H1 (cell line): ENCODE results near the gene PRRG1. TPM values are rescaled to one million over a fixed set of nuclear protein-coding genes. Genes with fewer than 3 reads are reported as not detected.

Source experiments
- CTCF ChIA-PET: fragments of 300-600 bp; sonication (Branson Sonifier 250); formaldehyde crosslinking; loops from one replicate; lab custom pipeline; 2021; ENCODE audit not compliant: partially characterized antibody; lab: Charles Lee
- POLR2A ChIA-PET: fragments of 300-600 bp; sonication (Branson Sonifier 250); formaldehyde crosslinking; loops from one replicate; lab custom pipeline; 2021; ENCODE audit warnings: inconsistent platforms; ENCODE audit not compliant: partially characterized antibody; lab: Charles Lee
- DNase-seq, 2 experiments: peaks; one replicate each; pipeline versions ENCODE4 v3.0.0 to v3.0.0-alpha.2; 2010 to 2022; ENCODE audit warnings: low spot score in 2 of 2, low read depth in 1 of 2, mixed read lengths in 1 of 2
- FAIRE-seq: peaks from 2 replicates; lab custom pipeline; 2011; peaks lifted over from hg19 to GRCh38; lab: Jason Lieb, UNC
- H2AFZ ChIP-seq: 2 replicates; pipeline ENCODE4 v1.8.1; 2012; ENCODE audit warnings: low read length, inconsistent platforms
- H2AK5ac ChIP-seq: 2 replicates; pipeline ENCODE4 v1.6.1; 2013; ENCODE audit warnings: low read depth, low read length
- H2BK120ac ChIP-seq: replicated peaks from 2 replicates; pipeline ENCODE3; 2013; ENCODE audit warnings: low read depth, low read length, inconsistent platforms
- H2BK12ac ChIP-seq: 2 replicates; pipeline ENCODE4 v1.6.1; 2013; ENCODE audit warnings: low read depth, low read length
- H2BK15ac ChIP-seq: 2 replicates; pipeline ENCODE4 v1.6.1; 2013; ENCODE audit warnings: low read length
- H2BK20ac ChIP-seq: 2 replicates; pipeline ENCODE4 v1.6.1; 2013; ENCODE audit warnings: low read length
- H2BK5ac ChIP-seq: 2 replicates; pipeline ENCODE4 v1.6.1; 2013; ENCODE audit warnings: low read depth, low read length
- H3K14ac ChIP-seq: 2 replicates; pipeline ENCODE4 v1.6.1; 2013; ENCODE audit warnings: inconsistent platforms; ENCODE audit not compliant: insufficient read length
- H3K18ac ChIP-seq: 2 replicates; pipeline ENCODE4 v1.6.1; 2013; ENCODE audit warnings: low read length; ENCODE audit errors: extremely low read depth
- H3K23ac ChIP-seq: 2 replicates; pipeline ENCODE4 v1.6.1; 2013; ENCODE audit warnings: inconsistent platforms; ENCODE audit not compliant: insufficient read length
- H3K23me2 ChIP-seq: 2 replicates; pipeline ENCODE4 v1.6.1; 2013; ENCODE audit warnings: low read depth, low read length
- H3K27ac ChIP-seq: 2 replicates; pipeline ENCODE4 v1.6.1; 2011; ENCODE audit warnings: low read depth, low read length, inconsistent platforms
- H3K27me3 ChIP-seq, 4 experiments: replicated peaks in 1 of 4; 1 replicate in 1 of 4; 2 replicates in 3 of 4; pipeline versions ENCODE4 v1.6.1 to v1.8.1; 2011 to 2013; ENCODE audit warnings: low read length in 3 of 4, mild to moderate bottlenecking in 3 of 4, inconsistent platforms in 2 of 4, mixed read lengths in 2 of 4, moderate library complexity in 1 of 4; ENCODE audit not compliant: control insufficient read depth in 3 of 4, insufficient read depth in 3 of 4; ENCODE audit errors: extremely low read depth in 1 of 4
- H3K36me3 ChIP-seq, 4 experiments: 2 replicates each; pipeline versions ENCODE4 v1.6.1 to v1.8.1; 2011 to 2013; ENCODE audit warnings: mild to moderate bottlenecking in 4 of 4, low read length in 3 of 4, moderate library complexity in 2 of 4, control low read depth in 1 of 4, inconsistent platforms in 1 of 4; ENCODE audit not compliant: insufficient read depth in 4 of 4, control insufficient read depth in 2 of 4
- H3K4ac ChIP-seq: replicated peaks from 2 replicates; pipeline ENCODE3; 2013; ENCODE audit warnings: low read length, low read depth, mixed read lengths, inconsistent platforms; ENCODE audit not compliant: insufficient read length
- H3K4me1 ChIP-seq, 4 experiments: replicated peaks in 1 of 4; 1 replicate in 1 of 4; 2 replicates in 3 of 4; pipeline versions ENCODE4 v1.6.1 to v1.8.1; 2011 to 2013; ENCODE audit warnings: low read length in 3 of 4, inconsistent platforms in 2 of 4, mixed read lengths in 1 of 4; ENCODE audit not compliant: insufficient read depth in 4 of 4, control insufficient read depth in 3 of 4
- H3K4me2 ChIP-seq, 2 experiments: 2 replicates each; pipeline versions ENCODE4 v1.6.1 to v1.8.1; 2011 to 2013; ENCODE audit warnings: low read depth in 2 of 2, low read length in 2 of 2, control low read depth in 1 of 2, inconsistent platforms in 1 of 2, mild to moderate bottlenecking in 1 of 2; ENCODE audit not compliant: insufficient read depth in 1 of 2
- H3K4me3 ChIP-seq, 4 experiments: fragments of 200-600, 300-600 bp in 1 of 4; sonication (generic), shearing (Covaris generic), sonication (Bioruptor Twin) in 1 of 4; 2 replicates each; pipeline versions ENCODE4 v1.5.1 to v1.8.1; 2011 to 2016; ENCODE audit warnings: low read length in 4 of 4, low read depth in 3 of 4, control low read depth in 2 of 4, inconsistent platforms in 2 of 4, mild to moderate bottlenecking in 2 of 4, mixed read lengths in 1 of 4, moderate library complexity in 1 of 4; ENCODE audit not compliant: insufficient read depth in 2 of 4; ENCODE audit errors: extremely low read depth in 1 of 4
- H3K56ac ChIP-seq: replicated peaks from 2 replicates; pipeline ENCODE3; 2013; ENCODE audit warnings: low read depth, mild to moderate bottlenecking, mixed read lengths, low read length, inconsistent platforms; ENCODE audit not compliant: insufficient read length
- H3K79me1 ChIP-seq: 2 replicates; pipeline ENCODE4 v1.6.1; 2013; ENCODE audit warnings: low read depth, low read length, control low read depth
- H3K79me2 ChIP-seq, 2 experiments: 2 replicates each; pipeline versions ENCODE4 v1.6.1 to v1.8.1; 2012 to 2013; ENCODE audit warnings: low read length in 2 of 2, mild to moderate bottlenecking in 2 of 2, inconsistent platforms in 1 of 2; ENCODE audit not compliant: insufficient read depth in 2 of 2, control insufficient read depth in 1 of 2
- H3K9ac ChIP-seq, 4 experiments: replicated peaks in 1 of 4; 1 replicate in 1 of 4; 2 replicates in 3 of 4; pipeline versions ENCODE4 v1.6.1 to v1.8.1; 2011 to 2013; ENCODE audit warnings: low read depth in 3 of 4, low read length in 3 of 4, control low read depth in 2 of 4, mild to moderate bottlenecking in 2 of 4, moderate library complexity in 2 of 4, inconsistent platforms in 1 of 4; ENCODE audit errors: extremely low read depth in 1 of 4
- H3K9me3 ChIP-seq, 2 experiments: 2 replicates each; pipeline versions ENCODE4 v1.6.1 to v1.8.1; 2012 to 2013; ENCODE audit warnings: mild to moderate bottlenecking in 2 of 2, moderate library complexity in 2 of 2, control low read depth in 1 of 2, inconsistent platforms in 1 of 2, low read depth in 1 of 2, low read length in 1 of 2, mixed read lengths in 1 of 2; ENCODE audit not compliant: insufficient read depth in 2 of 2
- H4K20me1 ChIP-seq, 2 experiments: replicated peaks in 1 of 2; 2 replicates each; pipeline versions ENCODE3 to v1.8.1; 2011 to 2013; ENCODE audit warnings: inconsistent platforms in 2 of 2, low read length in 2 of 2, mild to moderate bottlenecking in 1 of 2; ENCODE audit not compliant: insufficient read depth in 2 of 2, control insufficient read depth in 1 of 2
- H4K5ac ChIP-seq: 2 replicates; pipeline ENCODE4 v1.6.1; 2013; ENCODE audit warnings: low read length, low read depth, mixed read lengths, inconsistent platforms; ENCODE audit not compliant: insufficient read length
- H4K8ac ChIP-seq: 2 replicates; pipeline ENCODE4 v1.8.0; 2013; ENCODE audit warnings: mild to moderate bottlenecking, moderate library complexity, low read length, inconsistent platforms; ENCODE audit not compliant: insufficient read depth; ENCODE audit errors: extremely low read depth
- H4K91ac ChIP-seq: replicated peaks from 2 replicates; pipeline ENCODE3; 2013; ENCODE audit warnings: low read length, mixed read lengths, inconsistent platforms; ENCODE audit not compliant: insufficient read length
- ASH2L ChIP-seq: fragments of 200-600, 300-600 bp; sonication (generic); IDR thresholded peaks from one replicate; pipeline ENCODE4 v1.7.1; 2017; ENCODE audit warnings: low read length
- BCL11A ChIP-seq, 2 experiments: IDR thresholded peaks; one replicate each; pipeline ENCODE4 v1.6.1; 2011; ENCODE audit warnings: low read depth in 2 of 2, low read length in 2 of 2, mild to moderate bottlenecking in 2 of 2
- CBX5 ChIP-seq: fragments of 300-800, 300-1000 bp; sonication (generic); IDR thresholded peaks from 2 replicates; pipeline ENCODE4 v1.7.1; 2016; ENCODE audit warnings: antibody characterized with exemption, low read length, low read depth
- EGR1 ChIP-seq: IDR thresholded peaks from 2 replicates; pipeline ENCODE4 v1.6.1; 2011; ENCODE audit warnings: low read depth, low read length, borderline replicate concordance
- HDAC2 ChIP-seq, 2 experiments: fragments of 300-600 bp in 1 of 2; sonication (generic) in 1 of 2; IDR thresholded peaks; 2 replicates each; pipeline ENCODE4 v1.6.1; 2011 to 2012; ENCODE audit warnings: low read depth in 2 of 2, low read length in 2 of 2, mild to moderate bottlenecking in 2 of 2, moderate library complexity in 2 of 2, borderline replicate concordance in 1 of 2, inconsistent platforms in 1 of 2
- KDM5A ChIP-seq: fragments of 200-600 bp; IDR thresholded peaks from 2 replicates; pipeline ENCODE4 v1.7.1; 2012; ENCODE audit warnings: mild to moderate bottlenecking, low read length, inconsistent platforms, mixed read lengths
- RXRA ChIP-seq: IDR thresholded peaks from 2 replicates; pipeline ENCODE4 v1.6.1; 2011; ENCODE audit warnings: low read depth, mild to moderate bottlenecking, low read length, moderate library complexity; ENCODE audit not compliant: insufficient read depth
- SAP30 ChIP-seq: fragments of 300-600 bp; sonication (generic); IDR thresholded peaks from 2 replicates; pipeline ENCODE4 v1.7.1; 2012; ENCODE audit warnings: low read length, moderate library complexity, mild to moderate bottlenecking, inconsistent platforms; ENCODE audit not compliant: insufficient read depth, insufficient replicate concordance
- SIRT6 ChIP-seq: IDR thresholded peaks from one replicate; pipeline ENCODE4 v1.7.1; 2012; ENCODE audit warnings: low read length, inconsistent platforms
- SIX5 ChIP-seq: IDR thresholded peaks from 2 replicates; pipeline ENCODE4 v1.6.1; 2011; ENCODE audit warnings: mild to moderate bottlenecking, low read depth, low read length
- SUZ12 ChIP-seq: fragments of 200-600 bp; sonication (generic); IDR thresholded peaks from 2 replicates; pipeline ENCODE4 v1.6.1; 2012; ENCODE audit warnings: mild to moderate bottlenecking, inconsistent platforms, low read length, moderate library complexity, mixed read lengths
- TAF1 ChIP-seq: IDR thresholded peaks from 2 replicates; pipeline ENCODE4 v1.6.1; 2011; ENCODE audit warnings: mild to moderate bottlenecking, low read depth, low read length
- polyA plus RNA-seq, 7 experiments: library from polyadenylated mRNA; depleted of rRNA in 3 of 7; stranded (reverse) in 5 of 7; unstranded in 2 of 7; fragments of >200 nt in 5 of 7; fragments of 200-250 nt in 2 of 7; gene quantifications; 1 replicate in 5 of 7; 2 replicates in 1 of 7; 4 replicates in 1 of 7; pipeline versions ENCODE4 v1.2.1 to v1.2.3, GENCODE V29; 2011 to 2013; ENCODE audit warnings: missing spikeins in 2 of 7, mixed read lengths in 2 of 7
- total RNA-seq: library from RNA; stranded (reverse); fragmentation: NEBNext Ultra II Directional; extraction: Animal tissue kit (Norgen Biotek cat#: 25700); gene quantifications from 2 replicates; pipeline ENCODE4 v1.2.1, GENCODE V29; 2021
- TF ChIP-seq, protein P1 (sequence below): IDR thresholded peaks from 2 replicates; pipeline ENCODE4 v1.6.1; 2011; ENCODE audit warnings: low read depth, mild to moderate bottlenecking, low read length; ENCODE audit not compliant: insufficient read depth
- TF ChIP-seq, protein P2 (sequence below): IDR thresholded peaks from 2 replicates; pipeline ENCODE4 v1.6.1; 2011; ENCODE audit warnings: low read length, improper control_type of control experiment

PRRG1 gene
- total and polyA plus RNA-seq, 2 of the 8 experiments (the other 6 are each of a cell fraction or from before 2014, with no cell fraction given): 10.2 to 10.5 TPM

DNA sequence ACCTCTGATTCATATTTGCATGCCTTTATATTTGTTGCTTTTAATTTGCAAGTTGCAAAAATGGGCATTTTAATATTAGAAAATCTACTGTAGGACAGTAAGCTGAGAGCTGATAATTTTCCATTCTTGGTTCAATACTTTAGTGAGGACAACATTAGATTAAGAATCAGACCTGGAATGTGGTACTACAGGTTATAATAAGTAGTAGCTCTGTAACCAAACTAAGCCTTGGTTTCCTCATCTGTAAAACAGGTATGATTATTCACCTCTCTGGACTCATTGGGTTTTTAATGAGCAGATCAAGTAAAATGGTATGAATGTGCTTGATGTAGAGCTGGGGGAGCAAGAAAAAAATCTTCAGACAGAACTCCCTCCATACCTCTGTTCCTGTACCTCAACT, 31.1 kb downstream of the PRRG1 start:
- H3K4ac ChIP-seq: no peak overlapping the region
- no peak overlapping the region for H3K9ac ChIP-seq
- H3K14ac ChIP-seq: no peak overlapping the region
- no peak overlapping the region for H2BK15ac ChIP-seq
- no peak overlapping the region for H3K4me3 ChIP-seq
- H3K56ac ChIP-seq: no peak overlapping the region
- no peak overlapping the region for H3K23ac ChIP-seq
- no peak overlapping the region for H3K4me2 ChIP-seq
- no peak overlapping the region for H2AFZ ChIP-seq
- H2BK120ac ChIP-seq: no peak overlapping the region
- H3K23me2 ChIP-seq: no peaks in the 10 kb centered on the region
- H2BK5ac ChIP-seq: no peak overlapping the region
- no peak overlapping the region for H4K91ac ChIP-seq
- ChIA-PET POLR2A (interaction anchor here (0.6 to 1.3 kb wide), 2 partner anchors 9 to 98 kb away, joined by 3 read pairs; no protein-coding TSS in a partner anchor), CTCF (no interaction called here)
- no peak for DNase-seq
- no peaks in the 10 kb centered on the region for H3K4me1 ChIP-seq
- H3K36me3 ChIP-seq: no peaks in the 10 kb centered on the region
- no peak overlapping the region for H3K18ac ChIP-seq
- H3K79me1 ChIP-seq: no peaks in the 10 kb centered on the region
- no peak overlapping the region for H2AK5ac ChIP-seq
- H3K27me3 ChIP-seq: no peaks in the 10 kb centered on the region
- peaks cover 0 to 32% of the 10 kb centered on the region in 2 experiments; a peak in 2 of 4 replicates for H3K79me2 ChIP-seq
- no peaks in the 10 kb centered on the region for H4K20me1 ChIP-seq
- H2BK20ac ChIP-seq: no peak overlapping the region
- no peak overlapping the region for H2BK12ac ChIP-seq
- FAIRE-seq: no peak
- H3K27ac ChIP-seq: no peak overlapping the region
- H3K9me3 ChIP-seq: no peaks in the 10 kb centered on the region
- TF ChIP-seq ASH2L (no peak), SIRT6 (no peak), SAP30 (no peak), HDAC2 (IDR thresholded peaks at IDR 0.05; ENCODE audit: borderline replicate concordance in 1 of 2, low read depth in 2 of 2, low read length in 2 of 2) (no peak), BCL11A (IDR thresholded peaks at IDR 0.05; ENCODE audit: low read depth in 2 of 2, low read length in 2 of 2) (no peak), SUZ12 (no peak), RXRA (no peak), CBX5 (no peak), TAF1 (no peak), SIX5 (no peak), EGR1 (no peak), KDM5A (no peak)
- TF ChIP-seq, protein P1, sequence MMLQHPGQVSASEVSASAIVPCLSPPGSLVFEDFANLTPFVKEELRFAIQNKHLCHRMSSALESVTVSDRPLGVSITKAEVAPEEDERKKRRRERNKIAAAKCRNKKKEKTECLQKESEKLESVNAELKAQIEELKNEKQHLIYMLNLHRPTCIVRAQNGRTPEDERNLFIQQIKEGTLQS: no peak
- TF ChIP-seq, protein P2, sequence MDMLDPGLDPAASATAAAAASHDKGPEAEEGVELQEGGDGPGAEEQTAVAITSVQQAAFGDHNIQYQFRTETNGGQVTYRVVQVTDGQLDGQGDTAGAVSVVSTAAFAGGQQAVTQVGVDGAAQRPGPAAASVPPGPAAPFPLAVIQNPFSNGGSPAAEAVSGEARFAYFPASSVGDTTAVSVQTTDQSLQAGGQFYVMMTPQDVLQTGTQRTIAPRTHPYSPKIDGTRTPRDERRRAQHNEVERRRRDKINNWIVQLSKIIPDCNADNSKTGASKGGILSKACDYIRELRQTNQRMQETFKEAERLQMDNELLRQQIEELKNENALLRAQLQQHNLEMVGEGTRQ: no peak
- H4K5ac ChIP-seq: no peak overlapping the region
- H4K8ac ChIP-seq: no peak overlapping the region
